ENCODE results near the gene MEGF11.
A peak's percentile ranks its signal among the peaks of the same experiment; 100 is the strongest.
"Not testable (repeated sequence)": the region's sequence is repeated elsewhere in the genome, so short reads cannot be mapped to it uniquely, and the experiment has no call there.

MEGF11 gene

GRCh38 chr15:65869126-65869953 is 384.2 kb downstream of the MEGF11 start, which contains the start of gene RAB11A:
Gene RAB11A, plus strand, starts transcription at chr15:65869491. Its CDS starts 95 bp downstream, at chr15:65869586.
- peak; percentile 47 to 100 (median 94) for DNase-seq

GRCh38 chr15:65868546-65869125 is 384.9 kb downstream of the MEGF11 start:
- DNase-seq = peak in 1 of 56 donors; percentile 54

- DNase-seq = not testable (repeated sequence)
Observed at GRCh38 chr15:65867933-65868332, 385.6 kb downstream of the MEGF11 start.

- DNase-seq = no peak
Observed at GRCh38 chr15:65867244-65867643, 386.3 kb downstream of the MEGF11 start.

- no peak for DNase-seq
Observed at GRCh38 chr15:65863106-65863505, 390.4 kb downstream of the MEGF11 start.

GRCh38 chr15:65862682-65863081 is 390.9 kb downstream of the MEGF11 start:
- no peak for DNase-seq

GRCh38 chr15:65857718-65858402 is 395.7 kb downstream of the MEGF11 start:
- no peak for DNase-seq

GRCh38 chr15:65856821-65857455 is 396.6 kb downstream of the MEGF11 start:
- peak in 9 of 56 donors; percentile 2 to 57 (median 16) for DNase-seq

- no peak for DNase-seq
Observed at GRCh38 chr15:65851981-65852380, 401.6 kb downstream of the MEGF11 start.

GRCh38 chr15:65847989-65848388 is 405.6 kb downstream of the MEGF11 start:
- no peak for DNase-seq

- DNase-seq = no peak
Observed at GRCh38 chr15:65845826-65846519, 407.6 kb downstream of the MEGF11 start.

All from nucleus accumbens (tissue), 56 donors.